Loucy (cell line): ENCODE measurements around the gene TMEM134.

ENCODE experiments used
- H2AFZ ChIP-seq: fragments of 200-600 bp; sonication (generic); 2 replicates; pipeline ENCODE4 v1.6.0; 2016; ENCODE audit warnings: antibody characterized with exemption, mild to moderate bottlenecking, low read length, moderate library complexity
- H3F3A ChIP-seq: fragments of 200-600 bp; 2 replicates; pipeline ENCODE4 v1.6.0; 2016; ENCODE audit warnings: antibody characterized with exemption, low read depth, mild to moderate bottlenecking
- H3K27me3 ChIP-seq: fragments of 200-600 bp; sonication (generic); 2 replicates; pipeline ENCODE4 v1.6.1; 2014; ENCODE audit warnings: low read length, mild to moderate bottlenecking; ENCODE audit not compliant: insufficient read depth, poor library complexity, severe bottlenecking
- H3K36me3 ChIP-seq: fragments of 200-600 bp; sonication (generic); 2 replicates; pipeline ENCODE4 v1.6.1; 2016; ENCODE audit warnings: low read length; ENCODE audit not compliant: insufficient read depth
- H3K4me1 ChIP-seq: fragments of 200-600 bp; sonication (generic); 2 replicates; pipeline ENCODE4 v1.5.1; 2014; ENCODE audit warnings: low read length, mild to moderate bottlenecking; ENCODE audit not compliant: insufficient read depth, poor library complexity, severe bottlenecking
- H3K4me2 ChIP-seq: fragments of 200-600 bp; sonication (generic); 2 replicates; pipeline ENCODE4 v1.6.0; 2014; ENCODE audit warnings: antibody characterized with exemption, low read length, low read depth, mild to moderate bottlenecking; ENCODE audit not compliant: poor library complexity, severe bottlenecking
- H3K4me3 ChIP-seq: fragments of 200-600 bp; sonication (generic); 2 replicates; pipeline ENCODE4 v1.5.1; 2014; ENCODE audit warnings: low read length, mild to moderate bottlenecking, mixed read lengths; ENCODE audit not compliant: poor library complexity, severe bottlenecking
- H3K79me2 ChIP-seq: fragments of 200-600 bp; sonication (generic); 2 replicates; pipeline ENCODE4 v1.6.1; 2014; ENCODE audit warnings: low read length; ENCODE audit not compliant: insufficient read depth
- H3K9ac ChIP-seq: fragments of 200-600 bp; sonication (generic); 2 replicates; pipeline ENCODE4 v1.6.0; 2014; ENCODE audit warnings: mild to moderate bottlenecking, low read depth, low read length, moderate library complexity; ENCODE audit not compliant: poor library complexity, severe bottlenecking
- H3K9me2 ChIP-seq: fragments of 200-600 bp; sonication (generic); replicated peaks from 2 replicates; pipeline ENCODE4 v1.6.1; 2016; ENCODE audit warnings: low read depth, low read length, mixed read lengths
- H3K9me3 ChIP-seq: fragments of 200-600 bp; sonication (generic); 2 replicates; pipeline ENCODE4 v1.6.1; 2014; ENCODE audit warnings: mild to moderate bottlenecking, antibody characterized with exemption, low read length, low read depth; ENCODE audit not compliant: insufficient read depth
- H4K20me1 ChIP-seq: fragments of 200-600 bp; sonication (generic); 2 replicates; pipeline ENCODE4 v1.6.0; 2014; ENCODE audit warnings: antibody characterized with exemption, low read length, mild to moderate bottlenecking; ENCODE audit not compliant: insufficient read depth, poor library complexity, severe bottlenecking
- EZH2phosphoT487 ChIP-seq: fragments of 200-600 bp; IDR thresholded peaks from 2 replicates; pipeline ENCODE4 v1.6.1; 2018; ENCODE audit warnings: antibody characterized with exemption, mild to moderate bottlenecking, moderate library complexity, borderline replicate concordance
- TF ChIP-seq, protein P1 (sequence below): fragments of 200-600 bp; sonication (generic); conservative IDR thresholded peaks from 2 replicates; pipeline ENCODE4 v1.5.1; 2014; ENCODE audit warnings: mild to moderate bottlenecking, antibody characterized with exemption, low read length

TMEM134 gene

DNA sequence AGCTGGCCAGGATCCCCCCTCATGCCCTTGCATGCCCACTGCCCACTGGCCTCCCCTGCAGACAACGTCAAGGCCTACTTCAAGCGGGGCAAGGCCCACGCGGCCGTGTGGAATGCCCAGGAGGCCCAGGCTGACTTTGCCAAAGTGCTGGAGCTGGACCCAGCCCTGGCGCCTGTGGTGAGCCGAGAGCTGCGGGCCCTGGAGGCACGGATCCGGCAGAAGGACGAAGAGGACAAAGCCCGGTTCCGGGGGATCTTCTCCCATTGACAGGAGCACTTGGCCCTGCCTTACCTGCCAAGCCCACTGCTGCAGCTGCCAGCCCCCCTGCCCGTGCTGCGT is 21.6 kb upstream of the TMEM134 start:
- Histone ChIP-seq H3K4me3 (no peak overlapping the region), H3K4me1 (peaks cover 11% of the 10 kb centered on the region), H4K20me1 (peaks cover 10% of the 10 kb centered on the region), H3K27me3 (no peaks in the 10 kb centered on the region), H3K9me2 (no peaks in the 10 kb centered on the region), H3F3A (no peaks in the 10 kb centered on the region), H3K9ac (no peak overlapping the region), H3K36me3 (peaks cover 38% of the 10 kb centered on the region; the same call in 1 of the 2 replicates), H3K79me2 (peaks cover 19% of the 10 kb centered on the region), H2AFZ (no peak overlapping the region), H3K4me2 (no peak overlapping the region), H3K9me3 (no peaks in the 10 kb centered on the region)
- TF ChIP-seq, protein P1, sequence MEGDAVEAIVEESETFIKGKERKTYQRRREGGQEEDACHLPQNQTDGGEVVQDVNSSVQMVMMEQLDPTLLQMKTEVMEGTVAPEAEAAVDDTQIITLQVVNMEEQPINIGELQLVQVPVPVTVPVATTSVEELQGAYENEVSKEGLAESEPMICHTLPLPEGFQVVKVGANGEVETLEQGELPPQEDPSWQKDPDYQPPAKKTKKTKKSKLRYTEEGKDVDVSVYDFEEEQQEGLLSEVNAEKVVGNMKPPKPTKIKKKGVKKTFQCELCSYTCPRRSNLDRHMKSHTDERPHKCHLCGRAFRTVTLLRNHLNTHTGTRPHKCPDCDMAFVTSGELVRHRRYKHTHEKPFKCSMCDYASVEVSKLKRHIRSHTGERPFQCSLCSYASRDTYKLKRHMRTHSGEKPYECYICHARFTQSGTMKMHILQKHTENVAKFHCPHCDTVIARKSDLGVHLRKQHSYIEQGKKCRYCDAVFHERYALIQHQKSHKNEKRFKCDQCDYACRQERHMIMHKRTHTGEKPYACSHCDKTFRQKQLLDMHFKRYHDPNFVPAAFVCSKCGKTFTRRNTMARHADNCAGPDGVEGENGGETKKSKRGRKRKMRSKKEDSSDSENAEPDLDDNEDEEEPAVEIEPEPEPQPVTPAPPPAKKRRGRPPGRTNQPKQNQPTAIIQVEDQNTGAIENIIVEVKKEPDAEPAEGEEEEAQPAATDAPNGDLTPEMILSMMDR: no peak
- no peak for TF ChIP-seq EZH2phosphoT487

DNA sequence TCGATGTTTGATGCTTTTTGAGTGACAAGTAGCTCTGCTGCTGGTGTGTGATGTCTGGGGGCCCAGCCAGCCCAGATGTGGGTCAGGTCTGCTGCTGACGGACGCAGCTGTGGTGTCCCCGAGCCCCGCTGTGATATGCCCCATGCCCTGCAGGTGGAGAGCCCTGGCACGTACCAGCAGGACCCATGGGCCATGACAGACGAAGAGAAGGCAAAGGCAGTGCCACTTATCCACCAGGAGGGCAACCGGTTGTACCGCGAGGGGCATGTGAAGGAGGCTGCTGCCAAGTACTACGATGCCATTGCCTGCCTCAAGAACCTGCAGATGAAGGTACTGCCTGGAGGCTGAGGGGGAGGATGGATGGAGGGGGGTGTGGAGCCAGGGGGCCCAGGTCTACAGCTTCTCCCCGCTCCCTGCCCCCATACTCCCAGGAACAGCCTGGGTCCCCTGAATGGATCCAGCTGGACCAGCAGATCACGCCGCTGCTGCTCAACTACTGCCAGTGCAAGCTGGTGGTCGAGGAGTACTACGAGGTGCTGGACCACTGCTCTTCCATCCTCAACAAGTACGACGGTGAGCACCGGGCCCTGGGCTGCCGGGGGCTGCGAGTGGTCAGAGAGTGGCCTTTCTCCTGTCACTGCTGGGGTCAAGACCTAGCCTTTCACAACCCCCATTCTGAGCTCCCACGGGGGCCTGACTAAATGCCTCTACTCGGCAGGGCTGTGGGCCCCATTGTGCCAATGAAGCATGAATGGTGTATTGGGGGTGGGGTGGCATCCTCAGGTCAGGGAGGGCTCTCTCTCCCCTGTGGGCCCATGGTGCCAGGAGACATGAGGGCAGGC is 21.1 kb upstream of the TMEM134 start:
- Histone ChIP-seq H3K9me3 (no peaks in the 10 kb centered on the region), H3K9me2 (no peaks in the 10 kb centered on the region), H3K36me3 (peaks cover 38% of the 10 kb centered on the region; the same call in 1 of the 2 replicates), H3K9ac (no peak overlapping the region), H3F3A (no peaks in the 10 kb centered on the region), H2AFZ (no peak overlapping the region), H3K4me2 (no peak overlapping the region), H3K27me3 (no peaks in the 10 kb centered on the region), H3K4me3 (no peak overlapping the region), H4K20me1 (peaks cover 10% of the 10 kb centered on the region), H3K4me1 (peaks cover 13% of the 10 kb centered on the region), H3K79me2 (peaks cover 24% of the 10 kb centered on the region)
- no peak for TF ChIP-seq EZH2phosphoT487
- TF ChIP-seq, protein P1: no peak

DNA sequence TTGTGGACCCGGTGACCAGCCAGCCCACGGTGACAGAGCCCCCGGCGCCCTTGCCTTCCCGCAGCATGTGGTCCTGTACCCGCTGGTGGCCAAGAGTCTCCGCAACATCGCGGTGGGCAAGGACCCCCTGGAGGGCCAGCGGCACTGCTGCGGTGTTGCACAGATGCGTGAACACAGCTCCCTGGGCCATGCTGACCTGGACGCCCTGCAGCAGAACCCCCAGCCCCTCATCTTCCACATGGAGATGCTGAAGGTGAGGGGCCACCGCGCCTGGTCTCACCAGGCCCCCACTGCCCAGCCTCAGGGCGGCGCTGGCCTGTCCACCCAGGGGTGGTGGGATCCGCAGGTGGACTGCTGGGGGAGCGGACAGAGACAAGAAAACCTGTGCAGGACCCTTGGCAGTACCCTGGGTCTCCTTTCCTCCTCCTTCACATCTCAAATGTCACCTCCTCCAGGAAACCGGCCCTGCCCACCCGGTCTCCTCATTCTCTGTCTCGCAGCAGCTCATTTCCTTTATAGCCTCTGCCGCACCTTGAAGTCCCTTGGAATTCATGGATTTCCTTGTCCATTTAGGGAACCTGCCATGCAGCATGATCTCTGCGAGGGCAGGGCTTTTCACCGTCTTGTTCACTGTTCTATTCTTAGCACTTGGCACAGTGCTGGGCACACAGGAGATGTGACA is 20.3 kb upstream of the TMEM134 start:
- Histone ChIP-seq H3F3A (no peaks in the 10 kb centered on the region), H3K9me3 (no peaks in the 10 kb centered on the region), H3K79me2 (peaks cover 31% of the 10 kb centered on the region), H3K36me3 (peaks cover 38% of the 10 kb centered on the region; the same call in 1 of the 2 replicates), H3K9ac (no peak overlapping the region), H3K27me3 (no peaks in the 10 kb centered on the region), H3K4me1 (peaks cover 21% of the 10 kb centered on the region), H3K4me2 (no peak overlapping the region), H3K4me3 (no peak overlapping the region), H3K9me2 (no peaks in the 10 kb centered on the region), H2AFZ (no peak overlapping the region), H4K20me1 (peaks cover 10% of the 10 kb centered on the region)
- TF ChIP-seq, protein P1: no peak
- no peak for TF ChIP-seq EZH2phosphoT487
